Tibial nerve (tissue), 4 donors: ENCODE data around the gene SBNO2.

Source experiments
- EP300 ChIP-seq, 2 donors: sonication (generic); formaldehyde crosslinking; IDR thresholded peaks; one replicate each; pipeline ENCODE4 v1.6.1; 2017; ENCODE audit warnings: antibody characterized with exemption in 2 of 2, mild to moderate bottlenecking in 1 of 2
- POLR2A ChIP-seq, 2 donors: fragments of 450-650 bp; IDR thresholded peaks; one replicate each; pipeline ENCODE4 v1.6.1; 2017; ENCODE audit warnings: antibody characterized with exemption in 2 of 2, mild to moderate bottlenecking in 2 of 2, moderate library complexity in 2 of 2
- TF ChIP-seq, protein P1 (sequence below), 5 experiments: fragments of 200-600 bp in 3 of 5; fragments of 450-650 bp in 2 of 5; sonication (generic) in 3 of 5; IDR thresholded peaks; one replicate each; pipeline ENCODE4 v1.5.1; 2016 to 2019; ENCODE audit warnings: antibody characterized with exemption in 5 of 5, mild to moderate bottlenecking in 3 of 5, moderate library complexity in 2 of 5

DNA sequence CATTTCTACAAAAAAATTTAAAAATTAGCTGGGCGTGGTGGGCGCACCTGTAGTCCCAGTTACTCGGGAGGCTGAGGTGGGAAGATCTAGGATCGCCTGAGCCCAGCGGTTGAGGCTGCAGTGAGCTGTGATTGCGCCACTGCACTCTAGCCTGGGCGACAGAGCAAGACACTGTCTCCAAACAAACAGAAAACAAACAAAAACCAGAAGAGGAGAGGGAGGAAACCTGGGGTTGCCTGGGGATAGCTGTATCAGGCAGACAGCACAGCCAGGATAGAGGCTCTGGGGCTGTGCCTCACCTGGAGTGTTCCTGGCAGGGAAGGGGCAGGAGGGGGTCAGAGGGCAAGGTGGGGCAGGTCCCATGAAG, 76.3 kb downstream of the SBNO2 start:
- TF ChIP-seq, protein P1, sequence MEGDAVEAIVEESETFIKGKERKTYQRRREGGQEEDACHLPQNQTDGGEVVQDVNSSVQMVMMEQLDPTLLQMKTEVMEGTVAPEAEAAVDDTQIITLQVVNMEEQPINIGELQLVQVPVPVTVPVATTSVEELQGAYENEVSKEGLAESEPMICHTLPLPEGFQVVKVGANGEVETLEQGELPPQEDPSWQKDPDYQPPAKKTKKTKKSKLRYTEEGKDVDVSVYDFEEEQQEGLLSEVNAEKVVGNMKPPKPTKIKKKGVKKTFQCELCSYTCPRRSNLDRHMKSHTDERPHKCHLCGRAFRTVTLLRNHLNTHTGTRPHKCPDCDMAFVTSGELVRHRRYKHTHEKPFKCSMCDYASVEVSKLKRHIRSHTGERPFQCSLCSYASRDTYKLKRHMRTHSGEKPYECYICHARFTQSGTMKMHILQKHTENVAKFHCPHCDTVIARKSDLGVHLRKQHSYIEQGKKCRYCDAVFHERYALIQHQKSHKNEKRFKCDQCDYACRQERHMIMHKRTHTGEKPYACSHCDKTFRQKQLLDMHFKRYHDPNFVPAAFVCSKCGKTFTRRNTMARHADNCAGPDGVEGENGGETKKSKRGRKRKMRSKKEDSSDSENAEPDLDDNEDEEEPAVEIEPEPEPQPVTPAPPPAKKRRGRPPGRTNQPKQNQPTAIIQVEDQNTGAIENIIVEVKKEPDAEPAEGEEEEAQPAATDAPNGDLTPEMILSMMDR (IDR thresholded peaks at IDR 0.05), result no peak
- TF ChIP-seq EP300 (IDR thresholded peaks at IDR 0.05) (no peak), POLR2A (IDR thresholded peaks at IDR 0.05) (no peak)
